Progenitor cell of endocrine pancreas (in vitro differentiated cells): ENCODE data around the gene NDST1. TPM values are rescaled to one million over a fixed set of nuclear protein-coding genes. Genes with fewer than 3 reads are reported as not detected.

Source experiments
- DNase-seq: peaks from one replicate; pipeline ENCODE4 v3.0.0; 2021; ENCODE audit warnings: low spot score; ENCODE audit not compliant: unreplicated experiment
- H3K27ac Mint-ChIP-seq: 2 replicates; pipeline ENCODE4 v1.8.0; 2021; ENCODE audit warnings: mild to moderate bottlenecking, moderate library complexity, mixed read lengths
- H3K27me3 Mint-ChIP-seq: 2 replicates; pipeline ENCODE4 v1.8.0; 2021; ENCODE audit warnings: mixed read lengths
- H3K36me3 Mint-ChIP-seq: 2 replicates; pipeline ENCODE4 v1.8.0; 2022; ENCODE audit warnings: mixed read lengths; ENCODE audit not compliant: insufficient read depth
- H3K4me1 Mint-ChIP-seq: 2 replicates; pipeline ENCODE4 v1.8.0; 2021; ENCODE audit warnings: low read depth, mixed read lengths
- H3K4me3 Mint-ChIP-seq: 2 replicates; pipeline ENCODE4 v1.8.0; 2021; ENCODE audit warnings: low read depth, mild to moderate bottlenecking, moderate library complexity, mixed read lengths
- H3K9me3 Mint-ChIP-seq: 2 replicates; pipeline ENCODE4 v1.8.0; 2021; ENCODE audit warnings: low read depth, mixed read lengths
- long read RNA-seq: library from polyadenylated mRNA; unstranded; transcript quantifications from one replicate; pipeline ENCODE4 v2.0.0, GENCODE V29; 2020
- total RNA-seq: library from RNA; stranded (reverse); gene quantifications from 2 replicates; pipeline ENCODE4 v1.2.1, GENCODE V29; 2021
- TF ChIP-seq, protein P1 (sequence below): fragments of 200-600 bp; sonication (generic); IDR thresholded peaks from one replicate; pipeline ENCODE4 v1.5.0; 2021; ENCODE audit warnings: antibody characterized with exemption, mild to moderate bottlenecking; ENCODE audit not compliant: unreplicated experiment

The NDST1 gene
- 154 and 169 TPM in 2 replicates for total RNA-seq
- long read RNA-seq, partial matches to known transcripts: 6 of 16 reads
- long read RNA-seq, other reads (novel, unspliced or antisense): 7 of 16 reads

DNA sequence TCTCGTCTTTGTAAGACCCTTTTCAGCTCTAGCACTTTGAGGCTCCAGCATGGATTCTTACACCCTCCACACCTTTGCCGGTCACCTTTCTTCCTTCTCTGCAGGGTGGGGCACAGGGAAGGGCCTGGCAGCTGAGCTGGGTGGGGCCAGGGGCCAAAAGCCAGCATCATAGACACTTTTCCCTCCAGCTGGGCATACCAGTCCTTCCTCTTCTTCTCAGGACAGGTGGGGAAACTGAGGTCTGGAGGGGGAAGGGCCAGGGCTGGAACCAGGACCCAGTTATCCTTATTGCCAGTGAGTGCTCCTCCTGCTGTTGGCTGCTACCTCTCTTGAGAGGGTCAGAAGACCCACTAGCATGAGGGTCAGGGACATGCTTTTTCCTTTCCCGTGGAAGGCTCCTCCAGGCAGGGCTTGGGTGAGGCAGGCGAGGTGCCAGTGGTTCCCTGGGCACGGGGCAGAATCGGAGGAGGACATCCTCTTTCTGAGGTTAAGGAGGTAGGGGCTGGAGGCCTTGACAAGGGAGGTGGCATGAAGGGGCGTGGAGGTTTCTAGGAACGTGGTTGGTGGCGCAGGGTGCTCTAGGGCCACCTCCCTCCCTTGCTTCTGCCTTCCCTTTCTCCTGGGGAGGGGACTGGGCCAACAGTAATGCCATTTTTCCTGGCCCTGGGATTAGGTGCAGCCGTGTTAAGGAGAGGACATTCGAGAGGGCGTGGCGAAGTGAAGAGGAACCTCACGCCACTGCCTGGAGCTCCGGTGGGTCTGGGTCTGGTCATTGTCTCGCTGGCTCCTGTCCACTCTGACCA, at the start of gene NDST1:
Gene NDST1, plus strand, starts transcription at position 658 of the 803 bp plus-strand sequence. CDS start 13,124 bp downstream, outside the sequence.
- peak within 1 kb of the TSS; percentile 96 for H3K27ac Mint-ChIP-seq

DNA sequence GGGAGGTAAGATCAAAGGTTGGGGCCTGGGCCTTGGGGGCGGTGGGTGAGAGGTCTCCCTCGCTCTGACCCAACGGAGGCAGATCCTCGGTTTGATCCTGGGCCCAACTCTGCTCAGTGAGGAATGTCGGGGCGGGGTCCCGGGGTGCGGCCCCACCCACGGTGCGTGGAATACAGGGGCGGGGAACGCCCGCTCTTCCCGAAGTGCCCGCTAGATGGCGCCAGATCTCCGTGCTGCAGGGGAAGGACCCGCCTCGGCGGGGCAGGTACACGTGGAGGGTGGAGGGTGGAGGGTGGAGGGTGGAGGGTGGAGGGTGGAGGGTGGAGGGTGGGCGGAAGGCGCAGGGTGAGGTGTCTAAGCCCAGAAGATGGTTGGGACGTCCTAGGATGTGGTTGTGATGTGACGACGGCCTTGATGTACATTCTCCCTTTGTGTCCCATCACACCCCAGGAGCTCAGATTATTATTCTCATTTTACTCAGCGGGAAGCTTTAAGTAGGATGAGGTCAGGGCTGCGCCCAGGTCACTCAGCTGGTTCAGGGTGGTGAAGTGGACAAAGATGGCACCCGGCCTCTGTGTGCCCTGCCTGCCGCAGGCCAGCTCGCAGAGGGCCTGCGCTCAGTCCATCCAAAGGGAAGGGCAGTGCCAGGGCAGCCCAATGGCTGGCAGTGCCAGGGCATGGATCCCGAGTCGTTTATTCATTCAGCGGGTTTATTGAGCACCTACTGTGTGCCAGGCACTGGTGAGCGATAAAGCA, 49.0 kb upstream of the NDST1 start:
- Mint-ChIP-seq H3K4me3 (no peak overlapping the region), H3K36me3 (no peaks in the 10 kb centered on the region), H3K4me1 (peaks cover 3% of the 10 kb centered on the region), H3K27ac (no peak overlapping the region), H3K27me3 (no peaks in the 10 kb centered on the region), H3K9me3 (no peaks in the 10 kb centered on the region)
- TF ChIP-seq, protein P1, sequence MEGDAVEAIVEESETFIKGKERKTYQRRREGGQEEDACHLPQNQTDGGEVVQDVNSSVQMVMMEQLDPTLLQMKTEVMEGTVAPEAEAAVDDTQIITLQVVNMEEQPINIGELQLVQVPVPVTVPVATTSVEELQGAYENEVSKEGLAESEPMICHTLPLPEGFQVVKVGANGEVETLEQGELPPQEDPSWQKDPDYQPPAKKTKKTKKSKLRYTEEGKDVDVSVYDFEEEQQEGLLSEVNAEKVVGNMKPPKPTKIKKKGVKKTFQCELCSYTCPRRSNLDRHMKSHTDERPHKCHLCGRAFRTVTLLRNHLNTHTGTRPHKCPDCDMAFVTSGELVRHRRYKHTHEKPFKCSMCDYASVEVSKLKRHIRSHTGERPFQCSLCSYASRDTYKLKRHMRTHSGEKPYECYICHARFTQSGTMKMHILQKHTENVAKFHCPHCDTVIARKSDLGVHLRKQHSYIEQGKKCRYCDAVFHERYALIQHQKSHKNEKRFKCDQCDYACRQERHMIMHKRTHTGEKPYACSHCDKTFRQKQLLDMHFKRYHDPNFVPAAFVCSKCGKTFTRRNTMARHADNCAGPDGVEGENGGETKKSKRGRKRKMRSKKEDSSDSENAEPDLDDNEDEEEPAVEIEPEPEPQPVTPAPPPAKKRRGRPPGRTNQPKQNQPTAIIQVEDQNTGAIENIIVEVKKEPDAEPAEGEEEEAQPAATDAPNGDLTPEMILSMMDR: peak; percentile 84
- peak; percentile 91 for DNase-seq

More for the DNA sequence above, at the start of gene NDST1:
- H3K9me3 Mint-ChIP-seq: no peaks in the 10 kb centered on the region
- no peaks in the 10 kb centered on the region for H3K27me3 Mint-ChIP-seq
- TF ChIP-seq, protein P1: no peak
- H3K4me3 Mint-ChIP-seq: no peak within 1 kb of the TSS
- peaks cover 48% of the 10 kb centered on the region for H3K4me1 Mint-ChIP-seq
- no peaks in the 10 kb centered on the region for H3K36me3 Mint-ChIP-seq
- DNase-seq: no peak

DNA sequence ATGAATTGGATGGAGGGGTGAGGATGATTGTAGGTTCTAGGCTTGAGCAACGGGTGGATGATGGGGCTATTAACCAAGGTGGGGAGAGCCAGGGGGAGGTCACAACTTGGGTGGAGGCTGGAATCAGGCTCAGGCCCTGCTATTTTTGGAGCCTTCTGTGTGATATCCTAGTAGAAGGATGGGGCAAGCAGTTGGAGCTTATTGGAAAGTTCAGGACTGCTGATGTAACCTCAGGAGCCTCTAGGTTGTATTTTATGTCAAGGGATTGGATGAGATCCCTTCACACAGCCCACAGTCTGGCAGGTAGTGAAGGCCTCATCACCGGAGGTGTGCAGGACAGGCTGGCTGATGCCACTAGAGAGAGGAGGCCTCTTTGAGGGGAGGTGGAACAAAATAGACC, 47.1 kb upstream of the NDST1 start:
- H3K4me1 Mint-ChIP-seq: peaks cover 3% of the 10 kb centered on the region
- DNase-seq: no peak
- no peak overlapping the region for H3K4me3 Mint-ChIP-seq
- TF ChIP-seq, protein P1: no peak
- H3K27me3 Mint-ChIP-seq: no peaks in the 10 kb centered on the region
- no peak overlapping the region for H3K27ac Mint-ChIP-seq
- no peaks in the 10 kb centered on the region for H3K9me3 Mint-ChIP-seq
- H3K36me3 Mint-ChIP-seq: no peaks in the 10 kb centered on the region

DNA sequence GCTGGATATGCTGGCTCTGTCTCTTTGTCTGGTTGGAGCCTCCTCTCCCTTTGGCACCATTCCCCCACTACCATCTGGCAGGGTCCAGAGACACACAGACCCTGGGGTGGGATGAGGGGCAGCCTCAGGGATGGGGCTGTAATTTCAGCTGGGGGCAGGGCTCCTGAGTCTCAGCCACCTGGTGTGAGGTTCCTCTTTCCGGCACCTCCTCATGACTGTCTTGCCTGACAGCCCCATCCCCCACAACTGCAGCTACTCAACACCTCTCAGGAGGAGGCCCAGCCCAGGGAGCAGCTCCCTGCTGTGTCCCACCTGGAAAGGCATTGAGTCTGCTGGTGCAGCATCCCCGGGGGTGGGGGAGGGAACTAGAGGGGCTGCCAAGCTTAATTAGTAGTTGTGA, 46.7 kb upstream of the NDST1 start:
- H3K36me3 Mint-ChIP-seq: no peaks in the 10 kb centered on the region
- H3K4me1 Mint-ChIP-seq: peaks cover 3% of the 10 kb centered on the region
- H3K4me3 Mint-ChIP-seq: no peak overlapping the region
- no peaks in the 10 kb centered on the region for H3K27me3 Mint-ChIP-seq
- TF ChIP-seq, protein P1: no peak
- no peak for DNase-seq
- no peak overlapping the region for H3K27ac Mint-ChIP-seq
- no peaks in the 10 kb centered on the region for H3K9me3 Mint-ChIP-seq

DNA sequence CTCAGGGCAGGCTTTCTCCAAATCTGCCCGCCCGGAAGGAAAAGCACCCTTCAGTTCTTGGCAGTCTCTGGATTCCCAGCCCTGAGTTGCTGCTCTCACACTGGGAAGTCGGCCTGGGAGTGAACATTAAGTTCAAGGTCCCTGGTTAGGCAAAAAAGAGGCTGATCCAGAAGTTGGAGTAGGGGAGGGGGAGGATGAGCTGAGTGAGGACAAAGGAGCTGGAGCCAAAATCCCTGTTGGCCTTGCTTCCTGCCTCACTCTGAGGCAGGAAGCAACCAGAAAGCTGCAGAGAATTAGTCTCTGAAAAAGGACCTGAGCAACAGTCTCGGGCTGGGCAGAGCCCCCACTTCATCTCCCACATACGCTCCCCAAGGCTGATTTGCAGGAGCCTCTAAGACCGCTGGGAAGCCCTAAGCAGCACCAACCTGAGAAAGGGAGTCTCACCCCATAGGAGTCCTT, 43.3 kb upstream of the NDST1 start:
- DNase-seq: no peak
- H3K27me3 Mint-ChIP-seq: no peaks in the 10 kb centered on the region
- no peak overlapping the region for H3K4me3 Mint-ChIP-seq
- TF ChIP-seq, protein P1: no peak
- peaks cover 3% of the 10 kb centered on the region for H3K4me1 Mint-ChIP-seq
- H3K27ac Mint-ChIP-seq: no peak overlapping the region
- no peaks in the 10 kb centered on the region for H3K9me3 Mint-ChIP-seq
- no peaks in the 10 kb centered on the region for H3K36me3 Mint-ChIP-seq
